IMR-90 (cell line): ENCODE measurements around the gene CLEC2B. TPM values are rescaled to one million over a fixed set of nuclear protein-coding genes. Genes with fewer than 3 reads are reported as not detected.

ENCODE experiments used
- ATAC-seq: fragments of 200-7000 bp; cut with Tn5 transposase; 2 replicates; pipeline ENCODE4 v1.9.1; 2020; ENCODE audit warnings: low read depth, mild to moderate bottlenecking, moderate library complexity
- BruUV-seq: library from RNA; stranded (reverse); fragments of 400-500 nt; replicated peaks from 2 replicates; lab custom pipeline; 2021; lab: Mats Ljungman, UMichigan
- CTCF ChIA-PET: fragments of 300-600 bp; formaldehyde crosslinking; extraction: SDS; loops from one replicate; lab custom pipeline; 2021; ENCODE audit warnings: antibody characterized with exemption; lab: Yijun Ruan, JAX
- POLR2A ChIA-PET: fragments of 300-600 bp; sonication (Branson Sonifier 250); formaldehyde crosslinking; loops from one replicate; lab custom pipeline; 2022; ENCODE audit warnings: antibody characterized with exemption; ENCODE audit not compliant: unreplicated experiment; lab: Charles Lee
- DNase-seq: peaks from one replicate; pipeline ENCODE4 v3.0.0; 2013
- H2AFZ ChIP-seq: replicated peaks from 2 replicates; pipeline ENCODE3; 2013; ENCODE audit warnings: low read length, mild to moderate bottlenecking; ENCODE audit not compliant: poor library complexity
- H2AK5ac ChIP-seq: 2 replicates; pipeline ENCODE4 v1.6.1; 2013; ENCODE audit warnings: low read depth, low read length, inconsistent platforms
- H2AK9ac ChIP-seq: replicated peaks from 2 replicates; pipeline ENCODE3; 2013; ENCODE audit warnings: mild to moderate bottlenecking, low read depth, low read length, moderate library complexity; ENCODE audit not compliant: poor library complexity
- H2BK120ac ChIP-seq: 2 replicates; pipeline ENCODE4 v1.6.1; 2013; ENCODE audit warnings: low read depth, low read length, inconsistent platforms
- H2BK15ac ChIP-seq: 3 replicates; pipeline ENCODE4 v1.6.1; 2013; ENCODE audit warnings: low read depth, low read length, inconsistent platforms
- H2BK20ac ChIP-seq: 2 replicates; pipeline ENCODE4 v1.6.1; 2013; ENCODE audit warnings: low read depth, mild to moderate bottlenecking, inconsistent platforms, low read length, moderate library complexity
- H2BK5ac ChIP-seq: 2 replicates; pipeline ENCODE4 v1.6.1; 2013; ENCODE audit warnings: mild to moderate bottlenecking, low read depth, low read length, inconsistent platforms; ENCODE audit not compliant: poor library complexity, severe bottlenecking
- H3K14ac ChIP-seq: replicated peaks from 2 replicates; pipeline ENCODE4 v1.6.1; 2013; ENCODE audit warnings: low read depth, low read length, inconsistent platforms
- H3K18ac ChIP-seq: 2 replicates; pipeline ENCODE4 v1.6.1; 2013; ENCODE audit warnings: low read depth, low read length, control low read depth
- H3K23ac ChIP-seq: 2 replicates; pipeline ENCODE4 v1.6.1; 2013; ENCODE audit warnings: low read depth, low read length, inconsistent platforms
- H3K27ac ChIP-seq: 2 replicates; pipeline ENCODE4 v1.5.1; 2013; ENCODE audit warnings: mild to moderate bottlenecking, control low read depth, low read length; ENCODE audit not compliant: insufficient read depth
- H3K27me3 ChIP-seq: 2 replicates; pipeline ENCODE4 v1.6.1; 2013; ENCODE audit warnings: low read length; ENCODE audit not compliant: control insufficient read depth, insufficient read depth
- H3K36me3 ChIP-seq: 2 replicates; pipeline ENCODE4 v1.6.1; 2013; ENCODE audit warnings: low read length, mixed read lengths; ENCODE audit not compliant: control insufficient read depth, insufficient read depth
- H3K4ac ChIP-seq: 2 replicates; pipeline ENCODE4 v1.6.1; 2013; ENCODE audit warnings: low read depth, low read length, inconsistent platforms
- H3K4me1 ChIP-seq: 2 replicates; pipeline ENCODE4 v1.6.1; 2013; ENCODE audit warnings: low read length, mixed read lengths; ENCODE audit not compliant: control insufficient read depth, insufficient read depth
- H3K4me2 ChIP-seq: 2 replicates; pipeline ENCODE4 v1.6.1; 2013; ENCODE audit warnings: low read depth, mild to moderate bottlenecking, control low read depth, low read length, moderate library complexity
- H3K4me3 ChIP-seq: 2 replicates; pipeline ENCODE4 v1.5.1; 2013; ENCODE audit warnings: low read depth, mild to moderate bottlenecking, control low read depth, low read length, moderate library complexity; ENCODE audit not compliant: insufficient read depth
- H3K56ac ChIP-seq: 2 replicates; pipeline ENCODE4 v1.6.1; 2013; ENCODE audit warnings: low read length, inconsistent platforms; ENCODE audit not compliant: insufficient read depth; ENCODE audit errors: extremely low read depth
- H3K79me1 ChIP-seq, 2 experiments: 2 replicates each; pipeline ENCODE4 v1.6.1; 2013; ENCODE audit warnings: low read length in 2 of 2, inconsistent platforms in 1 of 2, low read depth in 1 of 2
- H3K9ac ChIP-seq: 2 replicates; pipeline ENCODE4 v1.6.1; 2013; ENCODE audit warnings: low read depth, low read length, control low read depth
- H3K9me1 ChIP-seq: 2 replicates; pipeline ENCODE4 v1.6.1; 2013; ENCODE audit warnings: low read length, inconsistent platforms; ENCODE audit not compliant: insufficient read depth
- H3K9me3 ChIP-seq: 2 replicates; pipeline ENCODE4 v1.6.1; 2013; ENCODE audit warnings: low read length; ENCODE audit not compliant: control insufficient read depth, insufficient read depth
- H4K20me1 ChIP-seq: 2 replicates; pipeline ENCODE4 v1.6.1; 2013; ENCODE audit warnings: low read length, inconsistent platforms; ENCODE audit not compliant: insufficient read depth
- H4K5ac ChIP-seq: 2 replicates; pipeline ENCODE4 v1.6.1; 2013; ENCODE audit warnings: mild to moderate bottlenecking, low read depth, low read length, control low read depth
- H4K8ac ChIP-seq, 2 experiments: 2 replicates each; pipeline ENCODE4 v1.6.1; 2013; ENCODE audit warnings: low read depth in 2 of 2, low read length in 2 of 2, control low read depth in 1 of 2, inconsistent platforms in 1 of 2
- H4K91ac ChIP-seq: 2 replicates; pipeline ENCODE4 v1.6.1; 2013; ENCODE audit warnings: low read depth, low read length, inconsistent platforms; ENCODE audit not compliant: insufficient read depth
- BHLHE40 ChIP-seq: fragments of 150-350 bp; IDR thresholded peaks from 2 replicates; pipeline ENCODE4 v1.6.1; 2016; ENCODE audit warnings: mild to moderate bottlenecking, low read depth, low read length
- CEBPB ChIP-seq: IDR thresholded peaks from 2 replicates; pipeline ENCODE4 v1.6.1; 2012; ENCODE audit warnings: low read depth, low read length, improper control_type of control experiment
- CHD1 ChIP-seq: IDR thresholded peaks from 2 replicates; pipeline ENCODE4 v1.6.1; 2012; ENCODE audit warnings: low read depth, low read length, improper control_type of control experiment
- CTCF ChIP-seq: conservative IDR thresholded peaks from 2 replicates; pipeline ENCODE4 v1.5.1; 2012; ENCODE audit warnings: mild to moderate bottlenecking, low read depth, low read length, improper control_type of control experiment
- FOS ChIP-seq: fragments of 150-350 bp; IDR thresholded peaks from 2 replicates; pipeline ENCODE4 v1.6.1; 2016; ENCODE audit warnings: low read depth, low read length
- MAFK ChIP-seq: IDR thresholded peaks from 2 replicates; pipeline ENCODE4 v1.6.1; 2012; ENCODE audit warnings: low read depth, low read length, improper control_type of control experiment
- MAZ ChIP-seq: IDR thresholded peaks from 2 replicates; pipeline ENCODE4 v1.6.1; 2012; ENCODE audit warnings: low read depth, mild to moderate bottlenecking, low read length, improper control_type of control experiment, moderate library complexity, borderline replicate concordance
- MXI1 ChIP-seq: IDR thresholded peaks from 2 replicates; pipeline ENCODE4 v1.6.1; 2012; ENCODE audit warnings: low read depth, mild to moderate bottlenecking, low read length, moderate library complexity, borderline replicate concordance
- NFE2L2 ChIP-seq: fragments of 150-350 bp; IDR thresholded peaks from 2 replicates; pipeline ENCODE4 v1.6.1; 2016; ENCODE audit warnings: low read depth, mild to moderate bottlenecking, low read length
- POLR2A ChIP-seq: IDR thresholded peaks from 2 replicates; pipeline ENCODE4 v1.6.1; 2012; ENCODE audit warnings: mild to moderate bottlenecking, low read depth, low read length
- RAD21 ChIP-seq: IDR thresholded peaks from 2 replicates; pipeline ENCODE4 v1.6.1; 2012; ENCODE audit warnings: low read length, improper control_type of control experiment
- RCOR1 ChIP-seq: IDR thresholded peaks from 2 replicates; pipeline ENCODE4 v1.6.1; 2012; ENCODE audit warnings: mild to moderate bottlenecking, low read length, improper control_type of control experiment; ENCODE audit not compliant: insufficient replicate concordance
- RFX5 ChIP-seq: IDR thresholded peaks from 2 replicates; pipeline ENCODE4 v1.8.0; 2012; ENCODE audit warnings: low read depth, mild to moderate bottlenecking, low read length, moderate library complexity
- SMC3 ChIP-seq: fragments of 150-350 bp; IDR thresholded peaks from 2 replicates; pipeline ENCODE4 v1.6.1; 2016; ENCODE audit warnings: low read depth, mild to moderate bottlenecking, antibody characterized with exemption, low read length, moderate library complexity
- USF2 ChIP-seq: fragments of 150-350 bp; IDR thresholded peaks from 2 replicates; pipeline ENCODE4 v1.6.1; 2017; ENCODE audit warnings: mild to moderate bottlenecking, antibody characterized with exemption, low read length, low read depth
- WGBS, 2 experiments: methylation state at CpG; one replicate each; pipeline versions ENCODE4 v1.1.5 to v1.1.7; 2013; ENCODE audit warnings: missing lambda C conversion rate in 2 of 2; ENCODE audit not compliant: insufficient read length in 1 of 2; ENCODE audit errors: extremely low coverage in 2 of 2; 5-methylcytosine and 5-hydroxymethylcytosine counted together
- dilution Hi-C: fragments of 300-500 bp; cut with HindIII; formaldehyde crosslinking; loops from one replicate; pipeline ENCODE4 v1.14.3; 2018; ENCODE audit warnings: low sequenced_read_pairs; ENCODE audit not compliant: unreplicated experiment
- in situ Hi-C: fragments of 300-500 bp; cut with MboI; formaldehyde crosslinking; loops from 3 replicates; pipeline ENCODE4 v1.14.3; 2019; ENCODE audit warnings: low sequenced_read_pairs, inconsistent platforms, mixed read lengths
- intact Hi-C: fragments of 100-400 bp; cut with micrococcal nuclease; formaldehyde crosslinking; loops from 2 replicates; pipeline ENCODE4 v1.10.0; 2022
- polyA plus RNA-seq, 3 experiments: library from polyadenylated mRNA; depleted of rRNA; stranded (reverse); fragments of >200 nt; gene quantifications; 2 replicates each; pipeline ENCODE4 v1.2.3, GENCODE V29; 2012; ENCODE audit warnings: low replicate concordance in 1 of 3
- total RNA-seq: library from RNA; depleted of rRNA; stranded (reverse); fragments of >200 nt; gene quantifications from 2 replicates; pipeline ENCODE4 v1.2.3, GENCODE V29; 2012
- TF ChIP-seq, protein P1 (sequence below): fragments of 150-350 bp; IDR thresholded peaks from 2 replicates; pipeline ENCODE4 v1.6.1; 2016; ENCODE audit warnings: low read depth, mild to moderate bottlenecking, low read length, moderate library complexity, borderline replicate concordance

CLEC2B gene
- total and polyA plus RNA-seq, 2 of the 4 experiments (the other 2 are of a cell fraction): 0.18 to 0.31 TPM

- BruUV-seq: no TSS peak
- Histone ChIP-seq H2BK15ac (no peak within 1 kb of the TSS), H3K9me3 (no peaks in the 10 kb centered on the region), H3K14ac (no peak within 1 kb of the TSS), H3K79me1 (no peaks in the 10 kb centered on the region), H4K8ac (no peak within 1 kb of the TSS), H4K91ac (no peak within 1 kb of the TSS), H2BK20ac (no peak within 1 kb of the TSS), H3K4me3 (no peak within 1 kb of the TSS), H2AK9ac (no peak within 1 kb of the TSS), H3K4me1 (peaks cover 2% of the 10 kb centered on the region; the same call in 1 of the 2 replicates), H2AFZ (no peak within 1 kb of the TSS), H3K23ac (no peak within 1 kb of the TSS), H3K4ac (no peak within 1 kb of the TSS), H3K27me3 (no peaks in the 10 kb centered on the region; the same call in 1 of the 2 replicates), H4K20me1 (no peaks in the 10 kb centered on the region), H3K27ac (no peak within 1 kb of the TSS), H3K36me3 (no peaks in the 10 kb centered on the region), H3K4me2 (no peak within 1 kb of the TSS), H3K9me1 (no peaks in the 10 kb centered on the region), H3K56ac (no peak within 1 kb of the TSS), H3K18ac (no peak within 1 kb of the TSS), H2AK5ac (no peak within 1 kb of the TSS), H3K9ac (no peak within 1 kb of the TSS), H2BK5ac (no peak within 1 kb of the TSS), H2BK120ac (no peak within 1 kb of the TSS), H4K5ac (no peak within 1 kb of the TSS)
- TF ChIP-seq MAFK: no peak
- no peak for TF ChIP-seq POLR2A
- no peak for TF ChIP-seq FOS
- no peak for TF ChIP-seq MAZ
- no peak for TF ChIP-seq CEBPB
- TF ChIP-seq BHLHE40: no peak
- no peak for TF ChIP-seq SMC3
- TF ChIP-seq RCOR1: no peak
- TF ChIP-seq, protein P1, sequence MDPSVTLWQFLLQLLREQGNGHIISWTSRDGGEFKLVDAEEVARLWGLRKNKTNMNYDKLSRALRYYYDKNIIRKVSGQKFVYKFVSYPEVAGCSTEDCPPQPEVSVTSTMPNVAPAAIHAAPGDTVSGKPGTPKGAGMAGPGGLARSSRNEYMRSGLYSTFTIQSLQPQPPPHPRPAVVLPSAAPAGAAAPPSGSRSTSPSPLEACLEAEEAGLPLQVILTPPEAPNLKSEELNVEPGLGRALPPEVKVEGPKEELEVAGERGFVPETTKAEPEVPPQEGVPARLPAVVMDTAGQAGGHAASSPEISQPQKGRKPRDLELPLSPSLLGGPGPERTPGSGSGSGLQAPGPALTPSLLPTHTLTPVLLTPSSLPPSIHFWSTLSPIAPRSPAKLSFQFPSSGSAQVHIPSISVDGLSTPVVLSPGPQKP: no peak
- no peak for TF ChIP-seq USF2
- no peak for TF ChIP-seq NFE2L2
- TF ChIP-seq MXI1: no peak
- no peak for TF ChIP-seq CHD1
- no peak for TF ChIP-seq CTCF
- no peak for TF ChIP-seq RFX5
- no peak for TF ChIP-seq RAD21
- ChIA-PET POLR2A (no interaction called here), CTCF (no interaction called here)
- DNase-seq (no peak), ATAC-seq (no peak)
- WGBS, 2 experiments: no CpG with 5 or more reads among the region's 3 CpGs
- dilution Hi-C loops: no loop called here
- in situ Hi-C loops: no loop called here
- intact Hi-C loops: no loop called here
Measured at GRCh38 chr12:9881246-9881645, 12.1 kb upstream of the CLEC2B start, which contains the start of gene KLRF2. TSS of gene KLRF2 (plus strand) at chr12:9881489. CDS start at chr12:9881596, 107 bp downstream.
